Right forelimb (tissue), 1 donor: Measurements from ENCODE around the gene GIPC2.
"Not testable (repeated sequence)": the region's sequence is repeated elsewhere in the genome, so short reads cannot be mapped to it uniquely, and the experiment has no call there.

Experiments used
- DNase-seq: peaks from one replicate; pipeline ENCODE4 v3.0.0-alpha.2; 2018

Gene GIPC2

DNA sequence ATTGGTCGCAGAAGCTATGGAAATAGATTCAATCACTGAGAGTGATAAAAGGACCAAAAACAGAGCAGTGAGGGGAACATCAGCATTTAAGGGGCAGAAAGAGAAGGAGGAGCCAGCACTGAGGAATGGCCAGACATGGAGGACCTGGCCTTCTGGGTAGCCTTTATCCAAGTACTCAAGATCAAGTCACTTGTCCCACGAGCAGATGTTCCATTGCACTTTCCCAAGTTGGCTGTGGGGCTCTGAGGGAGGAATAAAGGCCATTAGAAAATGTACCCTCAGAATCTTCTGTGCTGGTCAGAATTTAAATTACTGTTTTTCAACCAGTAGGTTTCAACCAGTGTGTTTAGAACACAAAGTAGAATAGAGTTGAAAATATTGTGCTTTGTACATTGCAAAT, 55.3 kb downstream of the GIPC2 start:
- DNase-seq: no peak

DNA sequence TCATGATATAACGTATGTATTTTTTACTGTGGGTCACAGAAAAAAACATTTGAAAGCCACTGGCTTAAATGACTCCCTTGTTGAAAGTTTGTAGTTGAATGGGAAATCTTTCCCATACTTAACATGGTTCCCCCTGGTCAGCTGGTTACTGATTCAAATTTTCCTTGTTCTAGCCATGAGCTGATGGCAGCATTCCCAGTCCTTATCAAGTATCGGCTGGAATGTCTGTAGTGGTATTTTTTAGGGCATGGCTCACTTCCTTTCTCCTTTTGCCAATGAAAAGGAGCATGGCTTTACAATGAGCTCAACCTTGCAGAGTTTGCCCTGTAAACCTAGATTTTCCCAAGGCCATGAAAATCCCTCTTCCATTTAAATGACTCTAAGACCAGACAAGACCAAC, 55.7 kb downstream of the GIPC2 start:
- no peak for DNase-seq

DNA sequence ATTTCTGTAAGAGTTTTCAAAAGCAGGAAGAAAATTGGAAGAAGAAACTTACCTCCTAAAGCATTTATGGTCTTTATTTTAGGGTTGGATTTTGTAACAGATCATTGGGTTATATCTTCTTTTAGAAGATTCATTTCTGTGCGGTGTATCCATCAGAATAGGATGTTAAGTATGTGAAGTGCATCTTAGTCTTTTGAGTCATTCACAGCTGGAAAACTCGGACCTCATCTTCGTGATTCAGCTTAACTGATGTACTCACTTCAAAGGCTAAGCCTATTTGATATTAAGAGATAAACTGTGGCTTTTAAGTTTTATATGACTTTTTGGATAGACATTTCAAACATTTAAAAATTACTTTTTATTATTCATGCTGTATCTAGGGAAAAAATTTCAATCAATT, 56.3 kb downstream of the GIPC2 start:
- no peak for DNase-seq

DNA sequence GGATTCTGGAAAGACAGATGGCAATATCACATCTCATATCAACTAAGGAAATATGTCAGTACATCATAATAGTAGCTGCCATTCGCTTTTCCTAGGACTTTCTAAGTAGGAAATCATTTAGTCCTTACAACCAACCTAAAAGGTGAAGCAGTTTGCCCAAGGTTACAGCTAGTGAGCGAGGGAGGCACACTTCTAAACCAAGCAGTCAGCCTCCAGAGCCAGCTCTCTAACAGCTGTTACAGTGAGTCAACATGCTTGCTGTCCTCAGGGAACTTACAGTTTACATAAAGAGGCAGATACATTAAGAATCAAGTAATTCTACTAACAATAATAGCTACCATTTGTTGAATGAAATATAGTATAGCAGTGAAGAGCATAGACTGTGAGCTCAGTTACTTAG, 57.1 kb downstream of the GIPC2 start:
- no peak for DNase-seq

DNA sequence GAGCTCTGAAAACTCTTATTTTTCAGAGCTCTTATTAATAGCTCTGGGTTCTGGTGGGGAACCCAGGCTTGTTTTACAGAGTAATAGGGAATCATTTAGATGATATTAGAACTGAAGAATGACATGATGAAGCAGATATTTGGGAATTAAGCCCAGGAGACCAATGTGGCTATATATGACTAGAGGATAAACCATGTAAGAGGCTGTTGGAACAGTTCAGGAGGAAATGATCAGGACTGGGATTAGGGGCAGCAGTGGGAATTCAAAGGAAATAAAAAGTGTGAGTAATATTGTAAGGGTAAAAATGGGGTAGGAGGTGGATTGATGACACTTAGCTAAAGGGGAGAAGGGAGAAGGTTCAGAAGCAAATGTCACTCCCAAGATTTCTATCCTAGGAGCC, 58.6 kb downstream of the GIPC2 start:
- DNase-seq: no peak

DNA sequence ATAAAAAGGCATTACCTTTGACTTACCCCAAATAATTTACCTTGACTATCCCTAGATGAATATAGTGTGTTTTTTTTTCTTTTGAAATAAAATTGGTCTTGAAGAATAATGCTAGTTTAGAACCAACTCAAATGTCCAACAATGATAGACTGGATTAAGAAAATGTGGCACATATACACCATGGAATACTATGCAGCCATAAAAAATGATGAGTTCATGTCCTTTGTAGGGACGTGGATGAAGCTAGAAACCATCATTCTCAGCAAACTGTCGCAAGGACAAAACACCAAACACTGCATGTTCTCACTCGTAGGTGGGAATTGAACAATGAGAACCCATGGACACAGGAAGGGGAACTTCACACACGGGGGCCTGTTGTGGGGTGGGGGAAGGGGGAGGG, 63.9 kb downstream of the GIPC2 start:
- not testable (repeated sequence) for DNase-seq

DNA sequence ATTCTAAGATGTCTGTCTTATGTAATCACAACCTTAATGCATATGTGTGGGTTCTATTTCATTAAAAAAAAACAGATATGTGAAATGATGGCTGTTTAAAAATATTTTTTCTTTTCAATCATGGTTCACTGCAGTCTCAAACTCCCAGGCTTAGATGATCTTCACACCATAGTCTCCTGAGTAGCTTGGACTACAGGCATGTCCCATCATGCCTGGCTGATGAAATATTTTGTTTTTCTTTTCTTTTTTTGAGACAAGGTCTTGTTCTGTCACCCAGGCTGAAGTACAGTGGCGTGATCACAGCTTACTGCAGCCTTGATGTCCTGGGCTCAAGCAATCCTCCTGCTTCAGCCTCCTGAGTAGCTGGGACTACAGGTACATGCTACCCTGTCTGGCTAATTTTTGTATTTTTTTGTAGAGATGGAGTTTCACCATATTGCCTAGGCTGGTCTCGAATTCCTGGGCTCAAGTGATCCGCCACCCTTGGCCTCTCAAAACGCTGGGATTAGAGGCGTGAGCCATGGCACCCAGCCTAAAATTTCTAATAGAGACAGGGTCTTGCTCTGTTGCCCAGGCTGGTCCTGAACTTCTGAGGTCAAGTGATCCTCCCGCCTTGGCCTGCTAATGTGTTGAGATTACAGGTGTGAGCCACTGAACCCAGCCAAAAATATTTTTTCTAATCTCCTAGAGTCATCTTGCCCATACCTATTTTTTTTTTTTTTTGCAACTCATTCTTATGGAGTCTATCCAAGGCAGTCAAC, 67.6 kb downstream of the GIPC2 start:
- DNase-seq: no peak

DNA sequence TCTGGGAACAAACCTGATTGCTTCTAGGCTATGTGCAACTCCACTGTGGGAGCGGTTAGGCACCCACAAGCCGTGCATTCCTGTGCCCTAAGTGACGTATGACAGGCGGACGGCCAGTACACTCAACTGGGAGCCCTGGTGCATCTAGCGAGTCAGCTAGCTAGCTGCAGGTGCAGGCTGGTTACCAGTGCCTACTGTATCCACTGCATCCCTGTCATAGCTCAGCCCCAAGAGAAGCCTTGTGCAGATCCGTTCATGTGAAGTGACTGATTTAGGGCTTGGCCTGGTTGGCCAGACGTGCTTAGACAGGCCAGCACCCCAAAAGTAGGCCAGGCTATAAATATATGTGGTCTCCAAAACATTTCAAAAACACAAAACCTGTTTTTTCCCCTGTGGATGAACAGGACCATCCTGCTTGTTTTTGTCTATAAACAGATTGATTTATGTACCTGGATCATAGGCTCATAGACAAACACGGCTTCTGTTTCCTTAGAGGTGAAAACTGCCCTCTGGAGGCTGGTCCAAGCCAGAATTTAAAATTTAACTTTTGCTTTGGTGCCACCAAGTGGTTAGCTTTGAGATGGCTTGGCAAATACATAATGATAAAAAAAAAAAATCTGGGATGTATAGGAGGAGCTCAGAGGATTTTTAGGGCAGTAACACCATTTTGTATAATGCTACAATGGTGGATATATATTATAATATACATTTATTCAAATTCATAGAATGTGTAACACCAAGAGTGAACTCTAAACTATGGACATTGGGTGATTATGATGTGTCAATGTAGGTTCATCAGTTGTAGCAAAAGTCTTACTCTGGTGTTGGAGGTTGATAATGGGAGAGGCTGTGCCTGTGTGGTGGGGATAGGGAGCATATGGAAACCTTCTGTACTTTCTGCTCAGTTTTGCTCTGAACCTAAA, 68.5 kb downstream of the GIPC2 start:
- DNase-seq: peak; percentile 71

DNA sequence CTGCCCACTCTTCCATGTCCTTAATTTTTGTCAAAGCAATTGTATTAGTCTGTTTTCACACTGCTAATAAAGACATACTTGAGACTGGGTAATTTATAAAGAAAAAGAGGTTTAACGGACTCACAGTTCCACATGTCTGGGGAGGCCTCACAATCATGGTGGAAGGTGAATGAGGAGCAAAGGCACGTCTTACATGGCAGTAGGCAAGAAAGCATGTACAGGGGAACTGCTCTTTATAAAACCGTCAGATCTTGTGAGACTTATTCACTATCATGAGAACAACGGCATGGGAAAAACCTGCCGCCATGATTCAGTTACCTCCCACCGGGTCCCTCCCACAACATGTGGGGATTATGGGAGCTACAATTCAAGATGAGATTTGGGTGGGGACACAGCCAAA, 74.7 kb downstream of the GIPC2 start:
- DNase-seq: not testable (repeated sequence)

DNA sequence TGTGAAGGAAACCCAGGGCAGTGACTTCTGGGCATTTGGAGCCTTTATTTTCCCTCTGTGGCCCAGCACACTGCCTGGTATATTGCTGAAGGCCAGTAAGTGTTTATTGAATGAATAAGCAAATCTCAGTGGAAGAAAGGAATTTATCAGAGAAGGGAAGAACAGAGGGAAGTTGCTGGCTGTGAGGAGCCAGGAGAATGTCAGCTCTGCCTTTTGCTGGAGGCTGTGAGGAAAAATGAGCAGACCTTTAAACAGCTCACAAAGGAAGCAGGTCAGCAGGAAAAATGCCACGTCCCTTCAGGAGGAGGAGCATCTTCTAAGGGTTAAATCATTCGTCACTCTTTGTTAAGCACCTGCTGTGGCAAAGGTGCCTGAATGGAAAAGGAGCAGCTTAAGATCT, 75.9 kb downstream of the GIPC2 start:
- DNase-seq: no peak

DNA sequence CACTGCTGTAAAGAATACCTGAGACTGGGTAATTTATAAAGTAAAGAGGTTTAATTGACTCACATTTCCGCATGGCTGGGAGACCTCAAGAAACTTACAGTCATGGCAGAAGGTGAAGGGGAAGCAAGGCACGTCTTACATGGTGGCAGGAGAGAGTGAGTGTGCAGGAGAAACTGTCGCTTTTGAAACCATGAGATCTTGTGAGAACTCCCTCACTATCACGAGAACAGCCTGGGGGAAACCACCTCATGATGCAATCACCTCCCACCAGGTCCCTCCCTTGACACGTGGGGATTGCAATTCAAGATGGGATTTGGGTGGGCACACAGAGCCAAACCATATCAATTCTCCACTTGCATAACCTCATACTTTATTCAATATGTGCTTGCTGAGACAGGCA, 76.6 kb downstream of the GIPC2 start:
- DNase-seq: no peak

DNA sequence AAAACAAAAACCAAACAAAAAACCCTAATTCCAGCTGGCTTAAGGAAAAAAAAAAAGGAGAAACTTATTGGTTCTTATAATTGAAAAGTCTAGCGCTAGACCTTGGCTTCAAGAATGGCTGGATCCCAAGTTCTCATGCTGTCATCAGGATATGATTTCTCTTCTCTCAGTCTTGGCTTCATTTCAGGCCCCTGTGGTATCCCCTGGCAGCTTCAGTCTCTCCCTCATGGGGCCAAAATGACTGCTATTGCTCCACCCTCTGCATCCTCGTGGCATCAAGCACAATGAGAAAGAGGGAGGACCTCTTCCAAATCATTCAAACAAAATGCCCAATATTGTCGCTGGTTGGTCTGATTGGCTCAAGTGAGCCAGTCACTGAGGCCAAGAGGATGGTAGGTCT, 80.7 kb downstream of the GIPC2 start:
- DNase-seq: no peak

DNA sequence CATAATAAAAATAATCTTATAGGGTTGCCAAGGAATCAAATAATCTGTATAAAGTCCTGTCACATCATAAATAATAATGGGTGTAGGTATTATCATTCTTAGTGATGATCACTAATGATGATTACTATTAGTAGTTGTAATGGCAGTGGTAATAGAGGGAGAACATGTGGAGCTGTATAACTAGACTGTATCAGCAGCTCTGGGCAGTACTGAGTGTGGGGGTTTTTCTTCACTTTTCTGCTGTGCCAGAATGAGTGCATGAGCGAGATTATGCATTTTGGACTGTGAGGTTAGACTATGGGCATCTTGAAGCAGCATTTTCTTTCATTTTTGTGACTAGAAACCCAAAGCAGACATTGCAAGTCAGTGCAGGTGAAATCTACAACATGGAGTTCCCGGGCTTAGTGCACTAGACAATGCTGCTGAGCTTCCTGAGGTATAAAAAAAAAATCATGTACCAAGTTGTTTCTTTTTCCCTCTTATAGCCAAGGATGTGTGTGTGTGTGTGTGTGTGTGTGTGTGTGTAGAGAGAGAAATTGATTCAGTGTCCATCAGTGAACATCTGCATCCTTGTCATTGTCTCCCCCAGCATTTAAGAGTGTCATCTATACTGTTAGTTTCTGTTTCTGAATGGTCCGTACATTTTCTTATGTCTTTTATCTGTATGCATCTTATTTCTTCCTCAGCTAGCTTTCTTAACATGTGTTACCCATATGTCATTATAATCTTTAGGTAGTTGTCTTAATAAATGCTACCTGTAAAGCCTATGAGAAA, 86.6 kb downstream of the GIPC2 start:
- DNase-seq: no peak

DNA sequence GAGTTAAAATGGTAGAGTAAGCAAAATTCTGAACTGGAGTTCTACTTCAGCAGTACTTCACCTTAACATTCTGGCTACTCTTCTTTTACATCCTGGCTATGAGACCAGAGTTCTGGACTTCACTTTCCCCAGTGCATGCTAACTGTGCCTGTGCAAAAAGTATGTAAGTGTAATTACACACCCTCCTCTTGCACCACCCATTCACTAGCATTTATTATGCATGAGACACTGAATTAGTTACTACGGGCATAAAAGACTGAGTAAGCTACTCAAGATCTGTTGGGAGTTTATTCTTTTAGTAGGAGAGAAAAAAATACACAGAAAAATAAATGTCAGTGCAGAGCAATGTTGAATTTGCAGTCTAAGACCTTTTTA, 87.2 kb downstream of the GIPC2 start:
- DNase-seq: no peak

DNA sequence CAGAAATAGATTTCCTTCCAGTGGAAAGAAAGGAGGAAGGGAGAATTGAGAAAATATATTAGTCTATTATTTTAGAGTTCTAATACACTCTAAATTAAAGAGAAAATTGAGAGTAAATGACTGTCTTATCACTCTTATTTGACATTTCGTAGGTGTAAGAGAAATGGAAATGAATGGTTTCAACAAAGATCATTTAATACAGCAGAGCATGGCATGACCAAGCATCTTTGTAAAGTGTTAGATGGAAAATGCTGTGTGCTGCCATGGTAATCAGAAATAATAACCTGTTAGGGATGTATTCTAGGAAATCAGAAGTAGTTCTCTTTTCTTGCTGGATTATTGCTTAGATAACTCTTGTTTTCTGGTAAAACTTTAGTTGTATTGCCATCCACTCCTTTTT, 90.9 kb downstream of the GIPC2 start:
- no peak for DNase-seq

DNA sequence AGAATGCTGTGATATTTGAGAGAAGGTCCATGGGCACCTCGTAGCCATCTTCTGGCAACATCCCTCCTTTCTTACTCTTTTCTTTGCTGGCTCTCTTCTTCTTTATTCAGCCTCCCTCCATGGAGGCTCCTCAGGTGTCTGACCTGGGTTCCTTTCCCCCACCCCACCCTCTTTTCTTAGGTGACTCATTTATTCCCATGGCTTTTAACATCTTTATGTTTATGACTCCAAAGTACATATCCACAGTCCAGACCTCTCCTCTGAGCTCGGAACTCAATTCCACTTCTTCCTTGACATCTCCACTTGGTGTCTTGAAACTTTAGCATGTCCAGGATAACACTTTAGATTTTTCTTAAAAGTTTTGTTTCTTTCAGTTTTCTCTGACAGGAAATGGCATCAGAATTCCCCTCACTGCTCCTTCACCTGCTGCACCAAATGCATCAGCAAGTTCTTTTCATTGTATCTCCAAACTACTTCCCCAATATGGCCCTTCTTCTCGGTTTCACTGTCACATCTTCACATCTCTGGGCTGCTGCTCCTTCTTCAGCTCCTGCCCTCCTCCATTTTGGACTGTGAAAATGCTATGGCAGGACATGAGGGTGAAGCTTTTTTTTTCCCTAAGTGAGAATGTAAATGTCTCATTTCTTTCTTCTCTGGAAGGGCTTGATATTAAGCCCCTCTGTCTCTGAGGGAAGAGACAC, 95.9 kb downstream of the GIPC2 start:
- no peak for DNase-seq

DNA sequence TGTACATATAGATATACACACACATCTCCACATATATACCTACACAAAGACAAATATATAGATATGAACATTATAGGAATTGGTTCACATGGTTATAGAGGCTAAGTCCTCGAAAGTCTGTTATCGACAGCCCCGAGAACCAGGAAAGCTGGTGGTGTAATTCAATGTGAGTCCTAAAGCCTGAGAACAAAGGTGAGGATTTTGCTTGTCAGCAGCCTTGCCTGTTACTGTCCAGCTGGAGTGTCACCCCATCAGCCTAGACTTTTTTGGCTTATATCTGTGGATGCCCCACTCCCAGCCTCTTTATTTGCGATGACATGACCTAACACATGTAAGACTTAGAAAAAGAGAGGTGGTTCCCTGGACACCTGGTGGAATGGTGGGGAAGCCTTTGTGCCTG, 97.0 kb downstream of the GIPC2 start:
- no peak for DNase-seq

DNA sequence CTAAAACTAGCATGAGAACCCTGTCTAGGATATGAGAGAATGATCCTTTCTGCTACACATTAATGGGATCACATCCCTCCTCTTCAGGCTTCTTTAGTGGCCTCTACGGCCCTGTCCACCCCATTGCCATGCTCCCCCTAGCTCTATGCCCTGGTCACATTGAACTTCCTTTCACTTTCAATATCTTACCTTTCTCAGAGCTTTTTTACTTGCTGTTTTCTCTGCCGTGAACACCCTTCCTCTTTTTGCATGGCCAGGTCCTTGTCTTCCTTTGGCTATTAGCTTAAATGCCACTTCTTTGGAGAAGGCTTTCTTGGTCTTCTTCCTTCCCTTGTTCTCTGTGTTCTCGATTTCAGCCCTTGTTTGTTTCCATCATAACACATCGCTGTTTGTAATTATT, 97.4 kb downstream of the GIPC2 start:
- no peak for DNase-seq

DNA sequence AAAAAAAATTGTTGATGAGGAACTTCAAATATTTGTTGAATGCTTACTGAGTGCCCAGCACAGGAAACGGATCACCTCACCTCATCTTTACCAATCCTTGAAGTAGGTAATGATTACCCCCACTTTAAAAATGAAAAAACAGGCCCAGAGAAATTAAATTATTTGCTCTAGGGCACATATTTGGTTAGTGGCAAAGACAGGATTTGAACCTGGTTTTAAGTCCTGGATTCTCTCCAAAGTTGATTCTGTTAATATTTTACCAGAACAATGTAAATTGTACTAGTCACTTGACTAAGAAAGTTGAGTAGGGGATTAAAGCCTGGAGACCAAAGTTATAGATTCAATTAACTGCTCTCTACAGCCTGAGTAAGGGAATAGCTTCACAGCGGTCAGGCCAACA, 97.9 kb downstream of the GIPC2 start:
- no peak for DNase-seq

DNA sequence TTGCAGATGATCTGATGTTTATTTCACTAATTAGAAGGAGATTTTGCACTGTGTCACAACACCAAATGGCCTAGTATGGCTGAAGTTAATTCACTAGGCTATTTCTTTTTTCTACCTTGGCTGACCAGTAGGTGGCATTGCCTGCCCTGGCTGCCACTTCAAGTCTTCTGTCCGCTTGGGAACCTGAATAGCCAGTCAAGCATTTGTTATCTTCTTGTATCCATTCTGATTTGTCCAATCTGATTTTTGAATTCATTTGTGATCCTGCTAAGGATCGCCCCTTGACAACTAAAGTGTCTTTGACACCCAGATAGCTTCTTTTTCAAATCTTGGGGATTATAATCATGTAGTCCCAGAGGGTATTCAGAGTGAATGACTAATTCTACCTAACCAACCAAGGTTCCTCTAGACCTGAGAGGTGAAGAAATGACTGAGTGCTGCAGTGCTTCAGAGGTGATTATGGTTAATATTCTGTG, 99.4 kb downstream of the GIPC2 start:
- DNase-seq: peak; percentile 56

DNA sequence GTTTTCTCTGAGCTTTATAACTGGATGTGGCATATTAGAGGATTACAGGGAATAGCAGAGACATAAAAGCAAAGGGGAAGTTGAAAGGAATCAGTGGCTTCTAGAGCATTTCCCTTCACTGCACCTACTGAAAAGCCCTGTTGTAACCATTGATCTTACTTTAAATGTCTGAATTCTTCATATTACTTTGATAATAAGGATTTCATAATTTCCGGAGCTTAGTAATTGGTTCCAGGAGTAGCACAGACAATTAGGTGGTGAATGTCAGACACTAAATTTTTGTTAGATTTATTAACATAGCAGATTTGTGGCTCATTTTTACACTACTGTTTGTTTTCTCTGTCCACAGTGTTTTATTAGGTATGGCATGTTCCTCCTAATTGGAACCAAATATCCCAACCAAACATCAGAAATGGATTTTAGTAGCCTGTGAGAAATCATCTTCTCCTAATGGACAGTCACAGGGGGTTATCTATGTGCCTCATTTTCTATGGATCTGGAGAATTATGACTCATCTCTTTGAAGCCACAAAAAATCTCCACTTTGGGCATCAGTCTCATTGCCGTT, 100.5 kb downstream of the GIPC2 start:
- no peak for DNase-seq

DNA sequence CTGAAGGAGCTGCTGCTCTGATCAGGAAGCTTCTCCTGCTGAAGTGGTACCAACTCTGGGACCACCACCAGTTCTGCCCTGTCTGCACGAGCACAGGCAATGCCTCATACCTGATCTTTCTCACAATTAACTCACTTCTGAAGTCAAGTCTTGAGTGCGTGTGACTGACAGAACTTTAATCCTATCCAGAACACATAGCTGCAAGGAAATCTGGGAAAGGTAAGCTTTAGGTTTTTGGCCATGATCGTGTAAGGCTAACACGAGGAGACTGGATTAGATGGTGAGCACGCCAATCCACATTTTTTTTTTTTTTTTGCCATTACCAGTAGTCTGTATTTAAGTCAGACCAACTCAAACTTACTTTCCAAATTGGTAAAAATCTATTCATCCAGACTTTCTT, 101.3 kb downstream of the GIPC2 start:
- DNase-seq: no peak
